Stromal cell of bone marrow (primary cell): ENCODE data around the gene GIGYF1.
"Not testable (repeated sequence)": the region's sequence is repeated elsewhere in the genome, so short reads cannot be mapped to it uniquely, and the experiment has no call there.

Experiments used
- DNase-seq: peaks from one replicate; pipeline ENCODE4 v3.0.0-alpha.2; 2012; ENCODE audit warnings: low read depth

The GIGYF1 gene

GRCh38 chr7:100710452-100710851 lies 16.4 kb upstream of the GIGYF1 start:
- DNase-seq = no peak

DNA sequence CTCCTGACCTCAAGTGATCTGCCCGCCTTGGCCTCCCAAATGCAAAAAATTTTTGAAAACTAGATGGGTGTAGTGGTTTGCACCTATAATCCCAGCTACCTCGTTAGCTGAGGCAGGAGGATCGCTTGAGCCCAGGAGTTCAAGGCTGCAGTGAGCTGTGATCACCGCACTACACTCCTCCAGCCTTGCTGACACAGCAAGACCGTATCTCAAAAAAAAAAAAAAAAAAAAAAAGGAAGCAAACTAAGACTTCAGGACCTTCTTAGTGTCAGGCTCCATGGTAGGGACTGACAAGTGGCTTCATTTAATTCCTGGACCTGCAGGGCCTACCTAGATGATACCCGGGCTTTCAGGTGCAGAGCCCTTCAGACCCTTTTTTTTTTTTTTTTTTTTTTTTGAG lies 14.3 kb upstream of the GIGYF1 start:
- DNase-seq = no peak

DNA sequence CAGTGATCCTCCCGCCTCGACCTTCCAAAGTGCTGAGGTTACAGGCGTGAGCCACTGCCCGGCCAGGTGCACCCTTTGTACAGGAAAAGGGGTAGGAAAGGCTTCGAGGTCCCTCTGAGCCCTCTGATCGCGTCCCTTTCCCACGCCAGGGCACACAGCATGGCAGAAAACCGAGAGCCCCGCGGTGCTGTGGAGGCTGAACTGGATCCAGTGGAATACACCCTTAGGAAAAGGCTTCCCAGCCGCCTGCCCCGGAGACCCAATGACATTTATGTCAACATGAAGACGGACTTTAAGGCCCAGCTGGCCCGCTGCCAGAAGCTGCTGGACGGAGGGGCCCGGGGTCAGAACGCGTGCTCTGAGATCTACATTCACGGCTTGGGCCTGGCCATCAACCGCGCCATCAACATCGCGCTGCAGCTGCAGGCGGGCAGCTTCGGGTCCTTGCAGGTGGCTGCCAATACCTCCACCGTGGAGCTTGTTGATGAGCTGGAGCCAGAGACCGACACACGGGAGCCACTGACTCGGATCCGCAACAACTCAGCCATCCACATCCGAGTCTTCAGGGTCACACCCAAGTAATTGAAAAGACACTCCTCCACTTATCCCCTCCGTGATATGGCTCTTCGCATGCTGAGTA lies 12.7 kb upstream of the GIGYF1 start:
- no peak for DNase-seq

GRCh38 chr7:100705753-100706671 lies 12.0 kb upstream of the GIGYF1 start, which contains the start of gene POP7:
POP7 (plus strand) TSS chr7:100706121; CDS start chr7:100706831, 710 bp downstream.
- peak; percentile 93 for DNase-seq

- no peak for DNase-seq
Measured at GRCh38 chr7:100705320-100705752, 11.3 kb upstream of the GIGYF1 start.

DNA sequence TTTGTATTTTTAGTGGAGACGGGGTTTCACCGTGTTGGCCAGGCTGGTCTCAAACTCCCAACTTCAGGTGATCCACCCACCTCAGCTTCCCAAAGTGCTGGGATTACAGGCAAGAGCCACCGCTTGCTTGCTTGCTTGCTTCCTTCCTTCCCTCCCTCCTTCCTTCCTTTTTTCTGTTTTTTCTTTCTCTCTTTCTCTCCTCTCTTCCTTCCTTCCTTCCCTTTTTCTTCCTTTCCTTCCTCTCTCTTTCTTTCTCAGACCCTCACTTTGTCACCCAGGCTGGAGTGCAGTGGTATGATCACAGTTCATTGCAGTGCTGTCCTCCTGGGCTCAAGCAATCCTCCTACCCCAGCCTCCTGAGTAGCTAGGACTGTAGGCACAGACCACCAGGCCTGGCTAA lies 7.0 kb upstream of the GIGYF1 start:
- not testable (repeated sequence) for DNase-seq

- DNase-seq = no peak
Measured at GRCh38 chr7:100699018-100699417, 5.0 kb upstream of the GIGYF1 start.

DNA sequence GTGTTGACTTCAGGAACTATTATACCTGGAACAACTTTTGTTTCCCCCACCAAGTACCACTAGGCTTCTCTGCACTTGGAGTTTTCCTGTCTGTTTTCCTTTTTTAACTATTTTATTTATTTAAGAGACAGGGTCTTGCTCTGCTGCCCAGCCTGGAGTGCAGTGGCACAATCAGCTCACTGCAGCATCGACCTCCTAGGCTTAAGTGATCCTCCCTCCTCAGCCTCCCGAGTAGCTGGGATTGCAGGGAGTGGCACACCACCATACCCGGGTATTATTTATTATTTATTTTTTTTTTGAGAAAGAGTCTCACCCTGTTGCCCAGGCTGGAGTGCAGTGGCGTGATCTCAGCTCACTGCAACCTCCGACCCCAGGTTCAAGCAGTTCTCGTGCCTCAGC lies 2.1 kb upstream of the GIGYF1 start:
- DNase-seq = no peak

DNA sequence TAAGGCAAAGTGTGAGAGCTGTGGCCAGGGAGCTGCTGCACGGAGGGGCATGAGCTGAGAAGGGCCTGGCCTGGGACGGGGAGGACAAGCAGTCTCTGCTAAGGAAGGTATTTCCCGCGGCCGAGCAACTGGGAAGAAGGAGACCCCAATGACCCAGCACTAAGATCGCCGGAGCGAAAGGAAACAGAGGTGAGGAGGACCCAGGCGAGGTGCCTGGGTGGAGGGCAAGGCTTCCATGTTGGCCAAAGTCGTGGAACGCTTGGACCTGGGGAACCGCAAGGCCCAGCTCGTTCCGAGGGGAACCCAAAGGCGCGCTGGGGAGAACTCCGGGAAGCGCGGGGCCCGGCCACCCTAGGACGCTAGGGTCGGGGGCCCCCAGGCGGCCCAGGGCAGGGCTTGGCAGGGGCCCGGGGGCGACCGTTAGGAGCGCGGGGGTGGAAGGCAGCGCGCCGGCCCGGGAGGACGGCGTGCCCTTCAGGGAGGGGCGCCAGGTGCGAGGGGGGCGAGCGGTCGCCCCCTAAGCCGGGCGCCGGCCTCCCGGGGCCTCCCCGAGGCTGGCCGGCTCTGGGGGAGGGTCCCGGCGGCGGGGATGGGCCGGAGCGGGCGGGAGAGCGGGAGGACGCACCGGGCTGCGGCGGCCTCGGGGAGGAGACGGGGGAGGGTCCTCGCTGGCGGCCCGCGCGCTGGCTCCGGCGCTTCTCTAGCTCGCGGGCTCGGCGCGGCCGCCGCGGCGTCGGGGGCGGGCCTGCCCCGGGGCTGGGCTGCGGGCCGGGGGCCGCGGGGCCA lies 545 bp downstream of the GIGYF1 start:
- no peak for DNase-seq

- no peak for DNase-seq
Measured at GRCh38 chr7:100692578-100692961, 1.5 kb downstream of the GIGYF1 start.

DNA sequence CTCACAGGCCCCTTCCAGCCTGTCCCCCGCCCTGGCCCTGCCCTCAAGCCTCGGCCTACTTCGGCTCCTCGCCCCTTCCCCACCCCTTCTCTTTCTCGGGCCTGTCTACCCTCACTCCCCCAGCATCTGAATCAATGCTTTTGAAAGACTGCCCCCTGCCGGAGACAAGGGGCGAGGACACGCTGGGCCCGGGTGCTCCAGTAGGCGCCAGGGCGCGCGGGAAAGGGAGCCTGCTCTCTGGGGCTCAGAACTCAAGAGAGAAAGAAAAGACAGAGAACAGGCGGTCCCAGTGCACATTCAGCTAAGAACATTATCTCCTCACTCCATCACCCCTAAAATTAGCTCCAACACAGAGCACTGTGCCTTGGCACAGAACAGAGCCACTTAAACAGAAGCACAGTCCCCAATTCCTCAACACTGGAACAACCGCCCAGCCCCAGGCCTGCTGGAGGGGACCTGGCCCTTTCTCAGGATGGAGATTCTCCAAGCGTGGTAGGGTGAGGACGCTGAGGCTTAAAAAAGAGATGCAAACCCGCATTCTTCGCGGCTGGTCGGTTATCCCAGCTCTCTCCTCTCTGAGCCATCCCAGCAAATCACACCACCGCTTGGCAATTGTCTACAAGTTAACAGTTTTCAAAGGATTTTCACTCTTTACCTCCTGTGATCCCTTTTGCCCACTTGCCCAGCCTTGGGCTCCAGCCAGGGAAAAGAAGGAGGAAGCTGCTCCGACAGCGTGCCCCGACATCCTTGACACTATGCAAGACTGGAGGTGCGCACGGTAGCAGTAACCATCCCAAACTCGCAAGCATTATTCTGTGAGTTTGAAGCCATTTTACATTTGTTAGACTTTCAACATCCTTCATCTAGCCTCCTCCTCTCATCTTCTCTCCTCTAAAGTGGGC lies 2.1 kb downstream of the GIGYF1 start:
- peak; percentile 50 for DNase-seq

- no peak for DNase-seq
Measured at GRCh38 chr7:100689230-100690135, 4.6 kb downstream of the GIGYF1 start.

DNA sequence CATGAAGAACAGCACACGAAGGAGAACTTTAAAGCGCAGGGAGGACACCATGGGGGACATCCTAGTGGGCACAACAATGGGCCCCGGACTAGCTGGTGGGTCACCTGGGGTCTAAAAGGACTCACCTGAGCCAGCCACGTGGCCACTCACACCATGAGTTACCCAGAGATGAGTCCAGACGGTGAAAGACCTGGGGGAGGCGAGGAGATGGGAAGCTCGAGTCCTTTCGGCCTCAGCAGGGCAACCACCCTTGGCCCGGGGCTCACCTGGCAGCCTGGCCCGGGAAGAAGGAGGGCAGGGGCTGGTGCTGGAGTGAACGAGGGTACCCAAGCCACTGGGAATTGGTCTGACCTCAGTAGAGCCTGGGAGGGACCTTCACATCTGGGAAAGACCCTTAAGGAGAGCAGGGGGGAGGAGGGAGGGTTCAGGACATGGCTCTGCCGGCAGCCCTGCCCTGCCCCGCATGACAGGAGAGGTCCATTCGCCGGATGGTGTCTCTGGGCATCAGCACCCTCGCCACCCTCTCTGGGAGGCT lies 5.7 kb downstream of the GIGYF1 start:
- no peak for DNase-seq

GRCh38 chr7:100687751-100688300 lies 6.2 kb downstream of the GIGYF1 start:
- no peak for DNase-seq

DNA sequence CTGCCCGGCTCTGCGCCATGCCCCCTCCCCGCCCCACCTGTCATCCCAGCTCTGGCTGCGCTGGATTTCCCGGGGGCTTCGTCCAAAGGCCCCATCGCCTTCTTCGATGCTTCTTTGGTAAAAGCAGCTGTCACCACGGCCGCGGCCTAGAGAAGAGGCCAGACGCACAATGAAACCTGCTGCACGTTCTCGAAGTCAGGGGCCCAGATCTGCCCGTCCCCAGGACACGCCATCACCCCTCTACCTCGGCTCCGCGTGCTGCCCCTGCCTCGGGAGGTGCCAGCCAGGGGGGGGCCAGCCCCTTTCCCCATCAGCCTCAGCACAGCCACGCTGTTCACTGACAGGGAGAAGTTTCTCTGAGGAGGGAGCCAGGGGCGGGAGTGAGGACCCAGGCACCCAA lies 6.8 kb downstream of the GIGYF1 start:
- DNase-seq = no peak

DNA sequence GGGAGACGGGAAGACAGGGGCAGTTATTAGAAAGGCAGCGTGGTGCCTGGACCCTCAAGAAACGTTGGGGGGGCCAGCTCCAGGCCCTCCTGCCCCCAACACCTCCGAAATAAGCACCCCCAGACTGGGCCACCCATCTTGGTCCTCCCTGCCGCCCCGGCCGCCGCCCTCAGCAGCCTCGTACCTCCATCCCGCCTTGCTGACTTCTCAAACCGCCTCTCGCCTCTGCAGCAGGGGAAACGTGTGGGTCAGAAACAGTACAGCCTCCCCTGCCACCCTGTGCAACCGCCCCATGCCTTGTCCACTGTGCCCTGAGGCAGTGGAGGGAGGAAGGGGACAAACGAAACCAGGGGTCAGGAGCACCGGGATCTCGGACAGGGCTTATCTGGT lies 7.2 kb downstream of the GIGYF1 start:
- no peak for DNase-seq

- DNase-seq = no peak
Measured at GRCh38 chr7:100686201-100686821, 7.7 kb downstream of the GIGYF1 start.

DNA sequence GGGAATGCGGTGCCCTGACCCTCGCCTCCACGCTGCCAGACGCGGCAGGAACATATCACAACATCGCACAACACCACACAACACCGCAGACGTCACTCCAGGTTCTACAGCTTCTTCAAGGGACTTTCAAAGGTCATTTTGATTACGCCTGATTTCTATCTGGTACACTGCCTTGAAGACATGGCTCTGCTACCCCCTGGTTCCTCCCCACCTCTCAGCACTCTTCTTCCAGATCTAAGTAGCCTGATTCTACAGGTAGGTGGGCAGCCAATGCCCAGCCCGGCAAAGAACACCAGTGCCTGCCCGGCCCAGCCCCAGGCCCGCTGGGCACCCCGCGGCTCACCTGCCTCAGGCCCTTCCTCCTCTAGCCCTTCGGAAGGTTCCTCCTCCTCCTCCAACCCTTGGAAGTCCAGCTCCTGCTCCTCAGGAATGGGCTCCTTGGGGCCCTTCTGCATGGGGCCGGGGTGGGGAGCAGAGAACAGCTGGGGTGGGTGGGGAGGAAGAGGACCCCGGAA lies 8.4 kb downstream of the GIGYF1 start:
- DNase-seq = no peak

DNA sequence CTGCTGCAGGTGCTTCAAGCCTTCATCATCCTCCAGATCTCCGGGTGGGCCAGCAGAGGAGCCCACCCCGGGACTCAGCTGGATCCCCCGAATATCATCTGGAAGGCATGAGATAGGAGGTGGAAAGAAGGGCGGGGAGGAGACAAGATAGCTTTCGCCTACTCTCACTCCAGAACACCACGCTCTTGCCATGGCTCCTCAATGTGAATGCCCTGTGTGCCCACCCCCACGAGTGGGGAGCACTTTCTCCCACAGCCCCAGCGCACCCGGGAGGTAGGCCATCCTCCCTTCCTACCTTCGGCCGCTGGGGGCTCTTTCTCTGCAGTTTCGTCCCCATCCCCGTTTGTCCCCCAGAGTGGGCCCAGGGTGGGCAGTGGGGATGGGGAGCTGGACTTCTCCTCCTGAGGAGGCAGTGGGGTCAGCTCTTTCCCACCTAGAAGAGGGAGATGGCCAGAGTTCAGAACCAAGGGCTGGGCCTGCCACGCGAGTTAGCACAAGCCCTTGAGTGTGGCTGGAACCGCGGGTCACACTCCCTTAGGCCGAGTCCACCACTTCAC lies 8.9 kb downstream of the GIGYF1 start:
- no peak for DNase-seq
